Measurements from ENCODE around the gene TTC39C.

TTC39C gene

DNA sequence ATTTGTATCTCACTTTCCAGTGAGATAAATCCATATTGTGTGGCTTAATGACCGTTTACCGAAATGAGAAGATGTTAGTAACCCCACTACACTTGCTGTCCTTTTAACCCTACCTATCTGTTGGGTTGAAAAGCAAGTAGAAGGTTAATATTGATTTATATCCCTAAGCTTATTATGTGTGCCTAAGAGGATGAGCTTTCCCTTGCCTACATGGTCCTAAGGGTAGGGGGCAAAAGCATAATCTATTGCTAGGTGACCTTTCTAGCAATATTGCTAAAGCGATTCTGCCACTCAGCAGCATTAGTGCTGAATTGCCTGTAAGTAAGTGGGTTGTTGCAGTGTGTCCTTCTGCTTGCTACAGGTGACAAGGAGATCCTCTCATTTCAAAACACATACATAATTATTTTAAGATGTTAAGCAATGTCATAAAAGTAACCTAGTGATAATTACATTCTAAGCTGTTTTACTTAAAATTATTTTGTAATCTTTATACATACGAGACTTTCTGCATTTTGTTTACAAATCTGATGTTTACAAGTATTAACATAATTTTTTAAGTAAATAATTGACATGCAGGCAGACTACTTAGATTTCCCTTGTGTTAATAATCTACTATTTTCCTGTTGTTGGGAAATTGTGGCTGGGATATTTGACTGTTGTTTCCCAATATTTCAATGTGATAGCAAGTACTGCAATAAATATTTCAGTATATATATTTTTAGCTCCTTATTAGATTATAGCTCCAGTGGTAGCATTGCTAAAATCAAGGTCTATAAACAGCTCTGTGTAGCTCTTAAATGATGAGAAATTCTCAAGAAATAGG, 75.2 kb downstream of the TTC39C start:
- no peak for DNase-seq

GRCh38 chr18:24090876-24091275, 76.3 kb downstream of the TTC39C start:
- no peak for DNase-seq

DNA sequence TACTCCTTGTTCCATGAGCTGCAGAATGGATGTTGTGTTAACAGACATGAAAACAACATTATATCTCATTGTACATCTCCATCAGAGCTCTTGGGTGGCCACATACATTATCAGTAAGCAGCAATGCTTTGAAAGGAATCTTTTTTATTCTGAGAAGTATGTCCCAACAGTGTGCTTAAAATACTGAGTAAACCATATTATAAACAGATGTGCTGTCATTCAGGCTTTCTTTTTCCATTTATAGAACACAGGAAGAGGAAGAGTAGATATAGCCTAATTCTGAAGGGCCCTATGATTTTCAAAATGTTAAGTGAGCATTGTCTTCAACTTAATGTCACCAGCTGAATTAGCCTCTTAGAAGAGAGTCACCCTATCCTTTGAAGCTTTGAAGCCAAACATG, 80.0 kb downstream of the TTC39C start:
- no peak for DNase-seq

DNA sequence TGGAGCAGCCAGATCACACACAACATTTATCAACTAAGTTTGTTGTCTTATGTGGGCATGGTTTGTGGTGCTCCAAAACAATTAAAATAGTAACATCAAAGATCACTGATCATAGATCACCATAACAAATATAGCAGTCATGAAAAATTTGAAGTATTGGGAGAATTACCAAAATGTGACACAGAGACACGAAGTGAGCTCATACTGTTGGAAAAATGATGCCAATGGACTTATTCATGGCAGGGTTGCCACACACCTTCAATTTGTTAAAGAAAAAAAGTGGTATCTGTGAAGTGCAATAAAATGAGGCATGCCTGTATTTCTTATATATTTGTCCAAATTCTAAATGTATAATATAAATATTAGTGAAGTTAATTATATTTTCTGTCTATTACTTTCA, 81.4 kb downstream of the TTC39C start:
- no peak for DNase-seq

- no peak for DNase-seq
Observed at GRCh38 chr18:24103320-24104021, 88.9 kb downstream of the TTC39C start.

- no peak for DNase-seq
Observed at GRCh38 chr18:24104486-24104885, 89.9 kb downstream of the TTC39C start.

GRCh38 chr18:24108641-24109040, 94.1 kb downstream of the TTC39C start:
- DNase-seq = no peak

DNA sequence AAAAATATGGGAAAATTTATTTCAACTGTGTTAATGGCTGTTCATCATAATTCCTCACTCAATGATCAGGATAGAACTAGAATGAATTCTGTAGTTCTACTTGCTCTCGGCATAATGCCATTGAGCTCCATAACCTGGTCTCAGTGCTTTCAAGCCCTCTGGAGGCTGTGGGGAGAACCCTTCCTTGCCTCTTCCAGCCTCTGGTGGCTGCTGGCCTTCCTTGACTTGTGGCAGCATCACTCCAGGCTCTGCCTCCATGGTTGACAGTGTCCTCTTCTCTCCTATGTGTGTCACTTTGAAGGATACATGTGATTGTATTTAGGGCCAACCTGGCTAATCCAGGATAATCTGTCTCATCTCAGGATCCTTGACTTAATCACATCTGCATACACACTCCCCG, 97.4 kb downstream of the TTC39C start:
- DNase-seq = peak in 1 of 2 experiments; percentile 33

DNA sequence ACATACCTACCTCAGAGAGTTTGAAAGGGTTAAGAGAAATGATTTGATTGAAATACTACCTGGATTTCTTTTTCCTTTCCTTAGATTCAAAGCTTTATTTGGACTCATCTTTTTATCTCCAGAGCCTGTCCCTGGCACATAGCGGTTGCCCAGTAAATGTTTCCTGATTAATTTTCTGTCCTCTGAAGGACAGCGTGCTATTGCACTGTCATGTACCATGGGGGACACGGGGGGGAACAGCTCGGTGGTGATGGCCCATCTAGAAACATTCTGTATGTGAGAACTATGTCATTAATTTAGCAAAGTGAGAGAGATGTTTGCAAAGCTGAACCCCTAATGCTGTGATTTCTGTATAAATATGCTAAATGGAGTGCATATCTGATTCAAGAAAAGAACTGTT, 97.9 kb downstream of the TTC39C start:
- no peak for DNase-seq

DNA sequence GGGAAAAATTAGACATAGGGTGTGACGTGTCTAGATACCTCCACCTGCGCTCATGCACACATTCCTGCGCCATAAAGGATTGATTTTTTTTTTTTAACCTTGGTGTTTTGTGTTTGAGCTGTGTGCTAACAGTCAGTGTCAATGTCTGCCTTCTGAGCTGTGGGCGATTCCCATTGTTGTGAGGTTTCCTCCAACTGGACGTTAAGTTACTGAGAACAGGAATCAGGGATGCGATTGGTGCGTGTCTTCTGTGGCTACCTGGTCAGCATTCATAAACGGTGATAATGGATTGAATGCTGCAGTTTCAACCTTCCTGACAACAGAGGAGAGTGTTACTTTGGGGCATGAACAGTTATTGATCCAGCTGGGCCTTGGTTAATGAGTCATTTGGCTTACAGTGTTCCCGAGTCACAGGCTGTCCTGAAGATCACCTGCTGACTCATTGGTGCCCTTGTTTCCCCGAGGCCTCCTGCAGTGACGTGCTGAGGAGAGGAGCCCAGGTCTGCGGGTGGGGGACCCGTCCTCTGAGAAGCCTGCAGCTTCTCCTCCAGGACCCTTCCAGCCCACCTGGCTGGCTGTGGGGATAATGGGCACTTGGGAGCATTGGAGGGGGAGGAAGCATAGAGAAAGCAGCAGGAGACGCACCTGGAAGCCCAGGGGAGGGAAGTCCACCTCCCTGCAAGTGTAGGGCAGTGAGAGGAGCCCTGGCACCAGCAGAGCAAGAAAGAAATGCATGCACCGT, 98.5 kb downstream of the TTC39C start:
- peak; percentile 32 to 64 for DNase-seq

- DNase-seq = no peak
Observed at GRCh38 chr18:24114924-24115549, 100.5 kb downstream of the TTC39C start.

GRCh38 chr18:24115628-24116027, 101.1 kb downstream of the TTC39C start:
- no peak for DNase-seq

DNA sequence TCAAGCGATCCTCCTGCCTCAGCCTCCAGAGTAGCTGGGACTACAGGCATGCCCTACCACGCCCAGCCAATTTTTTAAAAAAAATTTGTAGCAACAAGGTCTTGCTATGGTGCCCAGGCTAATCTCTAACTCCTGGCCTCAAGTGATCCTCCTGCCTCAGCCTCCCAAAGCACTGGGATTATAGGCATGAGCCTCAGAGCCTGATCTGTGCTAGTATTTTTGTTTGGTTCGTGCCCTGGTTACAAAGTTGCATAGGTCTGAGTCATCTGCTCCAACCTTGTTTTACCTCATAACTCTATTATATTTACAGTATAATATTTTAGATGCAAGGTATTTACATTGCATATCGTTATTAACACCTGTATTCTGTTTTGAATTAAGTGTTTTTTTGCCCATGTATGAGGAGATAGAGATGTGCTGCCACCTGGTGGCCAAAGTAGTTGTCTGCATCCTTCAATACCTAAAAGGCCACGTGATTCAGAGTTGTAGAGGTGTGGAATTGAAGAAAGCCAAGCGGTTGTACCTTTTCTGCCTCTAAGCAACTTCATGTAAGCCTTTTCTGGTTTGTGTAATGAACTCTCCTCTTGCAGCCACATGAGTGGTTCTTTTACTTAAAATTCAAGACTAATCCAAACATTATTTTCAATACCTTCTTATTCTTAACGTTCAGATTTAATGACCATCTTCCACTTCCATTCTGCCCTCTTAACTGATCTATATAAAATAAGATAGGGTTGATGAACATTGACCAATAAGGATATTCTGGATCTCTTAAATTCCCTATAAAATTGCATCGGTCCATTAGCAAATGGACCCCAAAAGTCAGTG, 104.4 kb downstream of the TTC39C start:
- DNase-seq = peak; percentile 65 to 69

DNA sequence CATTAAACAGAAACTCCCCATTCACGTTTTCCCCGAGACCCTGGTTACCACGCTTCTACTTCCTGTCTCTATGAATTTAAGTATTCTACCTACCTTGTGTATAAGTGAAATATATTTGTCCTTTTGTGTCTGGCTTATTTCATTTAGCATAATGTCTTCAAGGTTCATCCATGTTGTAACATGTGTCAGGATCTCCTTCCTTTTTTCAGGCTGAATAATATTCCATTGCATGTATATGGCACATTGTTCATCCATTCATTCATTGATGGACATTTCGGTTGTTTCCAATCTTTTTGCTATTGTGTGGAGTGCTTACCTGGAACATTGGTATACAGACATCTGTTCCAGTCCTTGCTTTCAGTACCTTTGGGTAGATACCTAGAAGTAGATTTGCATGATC, 106.1 kb downstream of the TTC39C start:
- no peak for DNase-seq

DNA sequence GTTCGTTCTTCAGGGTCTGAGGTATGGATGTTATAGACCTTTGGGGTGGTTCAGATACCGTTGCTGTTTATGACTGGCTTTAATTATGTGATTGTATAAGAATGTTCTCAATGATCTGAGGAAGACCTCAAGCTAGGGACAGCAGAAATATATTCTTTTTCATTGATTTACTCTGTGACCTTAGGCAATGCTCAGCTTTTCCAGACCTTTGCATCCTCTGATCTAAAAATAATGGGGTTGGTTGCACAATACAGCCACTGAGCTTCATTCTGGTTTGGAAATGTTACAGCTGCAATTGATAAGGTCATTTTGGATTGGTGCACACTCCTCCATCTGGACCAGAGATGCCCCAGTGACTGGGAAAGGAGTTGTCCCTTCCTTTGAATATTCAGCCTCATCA, 107.1 kb downstream of the TTC39C start:
- no peak for DNase-seq

GRCh38 chr18:24126155-24126961, 111.8 kb downstream of the TTC39C start:
- DNase-seq = no peak

DNA sequence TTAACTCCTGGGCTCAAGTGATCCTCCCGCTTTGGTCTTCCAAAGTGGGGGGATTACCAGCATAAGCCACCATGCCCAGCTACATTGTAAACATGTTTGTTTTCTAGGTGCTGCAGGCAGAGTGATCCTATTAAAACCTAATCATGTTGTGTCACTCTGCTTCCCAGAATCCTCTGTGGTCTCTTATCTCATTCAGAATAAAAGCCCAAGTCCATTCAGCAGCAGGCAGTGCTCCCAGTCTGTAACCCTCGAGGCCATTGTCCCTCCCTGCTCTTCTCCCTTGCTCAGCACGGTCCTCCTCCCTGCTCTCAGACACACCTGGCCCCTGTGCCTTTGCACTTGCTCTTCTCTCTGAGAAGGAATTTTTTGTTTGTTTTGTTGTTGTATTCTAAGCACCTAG, 113.2 kb downstream of the TTC39C start:
- no peak for DNase-seq

GRCh38 chr18:24128700-24129099, 114.1 kb downstream of the TTC39C start:
- DNase-seq = no peak

GRCh38 chr18:24130494-24130893, 115.9 kb downstream of the TTC39C start:
- DNase-seq = no peak

GRCh38 chr18:24136967-24137373, 122.4 kb downstream of the TTC39C start:
- peak in 1 of 2 experiments; percentile 5 for DNase-seq

DNA sequence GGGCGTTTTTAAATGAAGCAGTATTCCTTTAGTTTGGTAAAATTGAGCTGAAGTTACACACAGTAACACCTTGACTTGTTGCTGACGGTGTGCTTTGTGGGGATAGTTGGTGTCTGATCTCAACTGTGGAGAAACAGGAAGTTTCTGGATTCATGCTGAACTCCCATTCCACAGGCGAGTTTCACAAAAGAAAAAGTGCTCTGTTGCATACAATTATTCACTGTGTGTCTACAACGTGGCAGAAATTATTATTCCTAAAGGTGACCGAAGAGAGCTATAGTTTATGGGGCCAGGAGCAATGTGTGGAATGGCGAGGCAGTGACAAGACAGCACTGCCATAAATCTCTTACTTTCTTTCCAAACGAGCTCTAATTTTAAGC, 123.8 kb downstream of the TTC39C start:
- DNase-seq = no peak

Data from SHP77 (cell line).